IPS DF 19.7 (cell line): ENCODE results near the gene IGF2R.
"Not testable (repeated sequence)": the region's sequence is repeated elsewhere in the genome, so short reads cannot be mapped to it uniquely, and the experiment has no call there.

Experiments
- DNase-seq: peaks from one replicate; pipeline ENCODE4 v3.0.0-alpha.2; 2013; ENCODE audit warnings: low read depth, low spot score

The IGF2R gene

DNA sequence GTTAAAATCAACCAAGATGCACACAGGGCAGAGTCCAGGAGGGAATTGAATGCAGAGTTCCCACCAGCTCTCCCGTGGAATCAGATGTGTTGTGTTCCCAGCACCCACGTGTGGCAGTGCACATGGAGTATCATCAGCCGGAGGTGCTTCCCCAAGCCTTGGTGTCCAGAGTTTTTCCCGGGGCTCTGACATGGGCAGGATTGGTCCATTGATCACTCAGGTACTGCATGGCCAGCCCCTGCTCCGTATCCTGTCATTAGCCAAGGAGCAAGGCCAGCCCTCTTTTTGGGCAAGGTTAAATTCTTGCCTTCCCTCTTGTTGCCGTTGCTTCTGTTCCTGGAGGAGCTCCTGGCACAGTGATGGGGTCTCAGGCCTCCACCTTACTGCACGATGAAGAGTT lies 124.2 kb downstream of the IGF2R start:
- no peak for DNase-seq

DNA sequence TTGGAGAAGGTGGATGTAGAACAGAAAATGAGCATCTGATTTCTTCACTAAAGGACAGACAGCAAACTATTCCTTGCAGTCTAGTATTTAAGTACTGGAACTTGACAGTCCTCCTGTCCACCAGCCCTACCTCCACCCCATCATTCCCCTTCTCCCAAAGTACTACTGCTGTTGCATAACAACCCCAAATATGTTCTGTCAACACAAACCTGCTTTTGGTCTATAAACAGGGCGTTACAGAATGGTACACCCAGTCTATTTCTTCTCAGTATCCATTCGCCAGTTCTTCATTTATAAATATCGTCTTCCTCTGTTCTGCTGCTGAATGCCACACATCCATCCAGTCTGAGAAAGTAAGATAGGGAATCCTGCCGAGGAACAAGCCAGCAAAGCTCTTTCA lies 125.1 kb downstream of the IGF2R start:
- DNase-seq = no peak

DNA sequence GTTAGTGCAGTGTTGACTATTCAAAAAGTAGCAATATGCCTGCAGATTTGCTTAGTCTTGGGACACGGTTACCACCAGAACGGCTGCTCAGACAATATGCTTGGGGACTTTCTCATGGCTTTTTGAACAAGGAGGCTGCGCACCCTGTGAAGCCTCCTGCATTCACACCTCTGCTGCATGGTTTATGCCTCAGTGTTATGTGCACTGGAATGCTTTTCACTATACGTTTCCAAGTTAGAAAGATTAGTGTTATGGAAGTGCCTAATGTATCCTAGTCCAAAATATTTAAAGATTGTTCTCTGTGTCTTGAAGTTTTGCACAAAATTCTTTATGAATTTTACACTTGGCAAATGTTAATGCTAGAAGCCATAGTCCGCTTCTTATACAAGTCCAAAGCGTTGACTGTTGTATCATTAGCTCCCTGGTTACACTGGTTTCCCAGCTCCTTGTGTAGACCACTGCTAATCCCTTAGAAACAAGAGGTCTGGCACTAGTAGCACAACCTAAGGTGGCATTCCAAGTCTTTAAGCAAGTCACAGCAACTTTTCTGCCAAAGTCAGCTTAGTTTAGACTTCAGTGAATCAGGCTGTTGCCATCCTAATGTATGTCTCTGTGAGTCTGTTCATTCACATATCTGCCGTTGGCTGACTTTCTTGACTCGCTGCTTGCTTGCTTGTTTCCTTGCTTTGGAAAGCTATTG lies 126.4 kb downstream of the IGF2R start:
- no peak for DNase-seq

GRCh38 chr6:160101277-160102205 lies 132.7 kb downstream of the IGF2R start:
- DNase-seq = no peak

GRCh38 chr6:160102399-160102798 lies 133.5 kb downstream of the IGF2R start:
- no peak for DNase-seq

DNA sequence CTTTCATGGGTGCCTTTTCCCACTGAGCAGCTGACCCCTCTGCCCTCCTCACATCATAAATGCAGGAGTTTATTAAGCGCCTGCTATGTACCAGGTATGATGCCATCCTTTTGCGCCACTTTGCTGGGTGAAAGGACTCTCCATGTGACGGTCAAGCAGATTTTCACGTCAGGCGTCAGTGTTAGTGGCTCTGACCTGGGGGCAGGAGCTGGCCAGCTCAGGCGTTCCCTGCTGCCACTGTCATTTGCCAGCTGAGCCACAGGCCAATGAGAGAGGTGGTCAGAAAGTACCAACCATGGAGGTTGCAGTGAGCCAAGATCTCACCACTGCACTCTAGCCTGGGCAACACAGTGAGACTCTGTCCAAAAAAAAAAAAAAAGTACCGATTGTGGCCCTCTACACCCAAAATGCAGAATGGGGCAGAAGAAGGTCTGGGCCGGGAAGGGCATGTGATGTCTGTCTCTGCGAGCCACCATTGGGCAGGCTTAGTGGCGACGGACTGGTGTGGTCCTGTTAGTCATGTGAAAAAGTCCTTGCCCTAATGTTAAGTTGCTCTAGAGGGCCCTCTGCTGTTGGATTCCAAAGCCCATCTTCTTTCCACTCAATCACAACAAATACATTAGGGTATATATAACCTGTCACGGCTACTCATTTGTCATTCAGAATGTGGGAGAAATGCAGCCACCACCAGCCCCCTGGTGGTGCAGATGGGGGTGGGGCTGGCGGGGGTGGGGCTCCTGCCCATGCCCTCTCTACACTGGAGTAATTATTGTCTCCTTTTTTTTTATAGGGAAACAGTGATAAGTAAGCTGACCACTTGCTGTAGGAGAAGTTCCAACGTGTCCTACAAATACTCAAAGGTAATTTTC lies 134.3 kb downstream of the IGF2R start:
- DNase-seq = peak; percentile 40

DNA sequence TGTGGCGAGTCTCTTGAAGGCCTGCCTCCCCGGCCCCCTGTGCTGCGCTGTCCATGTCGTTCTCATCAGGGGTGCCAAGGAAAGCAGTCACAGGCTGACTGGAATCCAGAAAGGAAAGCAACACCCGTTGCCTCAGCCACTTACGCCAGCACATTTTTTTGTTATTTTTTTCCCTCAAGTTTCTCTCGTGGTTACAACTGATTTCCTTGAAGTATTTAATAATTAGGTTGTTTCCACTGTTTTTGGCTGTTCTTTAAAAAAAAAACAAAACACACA lies 134.9 kb downstream of the IGF2R start:
- no peak for DNase-seq

DNA sequence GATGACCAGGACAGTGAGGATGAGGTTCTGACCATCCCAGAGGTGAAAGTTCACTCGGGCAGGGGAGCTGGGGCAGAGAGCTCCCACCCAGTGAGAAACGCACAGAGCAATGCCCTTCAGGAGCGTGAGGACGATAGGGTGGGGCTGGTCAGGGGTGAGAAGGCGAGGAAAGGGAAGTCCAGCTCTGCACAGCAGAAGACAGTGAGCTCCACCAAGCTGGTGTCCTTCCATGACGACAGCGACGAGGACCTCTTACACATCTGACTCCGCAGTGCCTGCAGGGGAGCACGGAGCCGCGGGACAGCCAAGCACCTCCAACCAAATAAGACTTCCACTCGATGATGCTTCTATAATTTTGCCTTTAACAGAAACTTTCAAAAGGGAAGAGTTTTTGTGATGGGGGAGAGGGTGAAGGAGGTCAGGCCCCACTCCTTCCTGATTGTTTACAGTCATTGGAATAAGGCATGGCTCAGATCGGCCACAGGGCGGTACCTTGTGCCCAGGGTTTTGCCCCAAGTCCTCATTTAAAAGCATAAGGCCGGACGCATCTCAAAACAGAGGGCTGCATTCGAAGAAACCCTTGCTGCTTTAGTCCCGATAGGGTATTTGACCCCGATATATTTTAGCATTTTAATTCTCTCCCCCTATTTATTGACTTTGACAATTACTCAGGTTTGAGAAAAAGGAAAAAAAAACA lies 136.1 kb downstream of the IGF2R start:
- DNase-seq = no peak

DNA sequence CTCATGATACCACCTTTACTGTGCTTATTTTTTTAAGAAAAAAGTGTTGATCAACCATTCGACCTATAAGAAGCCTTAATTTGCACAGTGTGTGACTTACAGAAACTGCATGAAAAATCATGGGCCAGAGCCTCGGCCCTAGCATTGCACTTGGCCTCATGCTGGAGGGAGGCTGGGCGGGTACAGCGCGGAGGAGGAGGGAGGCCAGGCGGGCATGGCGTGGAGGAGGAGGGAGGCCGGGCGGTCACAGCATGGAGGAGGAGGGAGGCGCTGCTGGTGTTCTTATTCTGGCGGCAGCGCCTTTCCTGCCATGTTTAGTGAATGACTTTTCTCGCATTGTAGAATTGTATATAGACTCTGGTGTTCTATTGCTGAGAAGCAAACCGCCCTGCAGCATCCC lies 137.1 kb downstream of the IGF2R start:
- no peak for DNase-seq

DNA sequence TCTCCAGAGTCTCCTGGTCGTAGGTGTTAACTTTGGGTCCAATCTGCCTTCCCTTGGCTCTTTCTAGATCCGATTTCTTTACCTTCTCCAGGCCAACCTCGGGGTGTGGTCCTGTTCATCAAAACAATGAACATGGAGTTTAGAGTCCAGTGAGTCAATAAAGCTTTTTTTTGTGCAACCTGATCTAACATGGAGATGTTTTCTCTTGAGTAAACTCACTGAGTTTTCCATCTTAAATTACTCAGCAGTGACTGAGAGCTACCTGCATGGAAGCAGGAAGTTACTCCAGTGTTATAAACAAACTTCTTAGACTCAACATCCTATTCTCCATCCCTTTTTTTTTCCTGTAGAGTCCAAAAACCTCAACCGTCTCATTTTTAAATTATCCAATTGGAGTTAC lies 137.8 kb downstream of the IGF2R start:
- no peak for DNase-seq

- no peak for DNase-seq
Measured at GRCh38 chr6:160108077-160108476, 139.2 kb downstream of the IGF2R start.

DNA sequence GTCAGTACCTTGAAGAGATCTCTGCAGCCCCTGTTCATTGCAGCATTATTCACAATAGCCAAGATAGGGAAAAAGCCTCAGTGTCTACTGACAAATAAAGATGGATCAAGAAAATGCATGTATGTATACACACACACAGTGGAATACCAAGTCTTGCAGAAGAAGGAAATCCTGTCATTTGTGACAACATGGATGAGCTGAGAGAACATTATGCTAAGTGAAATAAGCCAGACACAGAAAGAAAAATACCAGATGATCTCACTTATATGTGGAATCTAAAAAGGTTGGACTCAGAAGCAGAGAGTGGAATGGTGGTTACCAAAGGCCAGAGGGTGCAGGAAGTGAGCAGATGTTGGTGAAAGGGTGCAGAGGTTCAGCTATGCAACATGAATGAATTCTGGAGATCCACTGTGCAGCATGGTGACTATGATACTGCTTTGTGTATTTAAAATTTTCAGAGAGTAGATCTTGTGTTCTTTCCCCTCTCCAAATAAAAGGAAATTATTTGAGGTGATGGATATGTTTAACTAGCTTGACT lies 141.8 kb downstream of the IGF2R start:
- no peak for DNase-seq

DNA sequence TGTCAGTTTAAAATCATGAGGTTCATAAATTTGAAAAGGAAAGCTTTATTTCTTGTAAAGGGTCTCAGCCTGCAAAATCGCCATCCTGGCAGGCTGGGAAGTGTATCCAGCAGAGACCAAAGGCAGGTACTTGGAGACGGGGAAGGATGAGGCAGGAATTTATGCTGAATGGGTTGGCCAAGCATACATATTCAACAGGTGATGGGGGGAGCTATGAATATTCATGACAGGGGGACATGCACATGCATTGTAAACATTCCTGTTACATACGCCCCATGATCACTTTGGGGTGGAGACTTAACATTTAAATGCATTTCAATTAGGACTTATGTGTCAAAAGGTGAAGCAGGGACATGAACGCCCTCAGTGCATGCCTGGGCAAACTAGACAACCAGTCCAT lies 142.9 kb downstream of the IGF2R start:
- DNase-seq = peak; percentile 73

DNA sequence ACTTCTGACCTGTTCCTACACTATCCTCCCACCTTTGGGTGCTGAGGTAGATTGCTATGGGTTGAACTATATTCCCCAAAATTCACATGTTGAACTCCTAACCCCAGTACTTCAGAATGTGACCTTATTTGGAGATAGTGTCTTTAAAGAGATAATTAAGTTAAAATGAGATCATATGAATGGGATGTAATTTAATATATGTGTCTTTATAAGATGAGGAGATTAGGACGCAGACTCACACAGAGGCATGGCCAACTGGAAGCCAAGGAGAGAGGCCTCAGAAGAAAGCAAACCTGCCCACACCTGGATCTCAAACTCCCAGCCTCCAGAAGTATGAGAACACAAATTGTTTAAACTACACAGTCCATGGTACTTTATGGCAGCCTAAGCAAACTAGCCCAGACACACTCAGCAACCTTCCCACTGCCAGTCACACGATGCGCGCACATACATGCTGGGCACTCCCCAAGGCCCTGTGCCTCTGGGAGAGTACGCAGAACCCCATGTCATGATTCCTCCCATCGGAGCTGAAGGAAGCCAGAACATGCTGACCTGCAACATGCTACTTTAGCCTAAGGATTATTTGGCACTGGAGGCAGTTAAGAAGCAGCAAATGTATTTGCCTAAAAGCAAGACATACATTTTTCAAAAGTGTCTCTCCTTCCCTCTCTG lies 143.9 kb downstream of the IGF2R start:
- no peak for DNase-seq

GRCh38 chr6:160114536-160114935 lies 145.7 kb downstream of the IGF2R start:
- not testable (repeated sequence) for DNase-seq

DNA sequence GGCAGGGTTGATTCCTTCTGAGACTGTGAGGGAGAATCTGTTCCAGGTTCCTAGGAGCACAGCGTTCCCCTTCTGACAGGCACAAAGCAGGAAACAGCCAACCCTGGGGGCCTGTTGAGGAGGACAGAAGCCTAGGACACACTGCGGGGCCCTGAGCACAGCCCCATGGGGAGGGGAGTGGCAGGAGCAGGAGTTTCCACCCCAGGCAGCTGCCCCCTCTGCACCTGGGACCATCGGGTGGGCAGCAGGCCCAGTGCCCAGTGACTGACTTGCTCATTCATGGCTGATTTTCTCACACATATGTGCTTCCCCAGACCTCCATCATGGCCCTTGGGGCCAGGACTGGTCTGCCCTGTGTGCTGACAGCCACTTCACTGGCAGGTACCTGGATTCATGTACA lies 146.5 kb downstream of the IGF2R start:
- DNase-seq = no peak

- DNase-seq = no peak
Measured at GRCh38 chr6:160116411-160116810, 147.5 kb downstream of the IGF2R start.

DNA sequence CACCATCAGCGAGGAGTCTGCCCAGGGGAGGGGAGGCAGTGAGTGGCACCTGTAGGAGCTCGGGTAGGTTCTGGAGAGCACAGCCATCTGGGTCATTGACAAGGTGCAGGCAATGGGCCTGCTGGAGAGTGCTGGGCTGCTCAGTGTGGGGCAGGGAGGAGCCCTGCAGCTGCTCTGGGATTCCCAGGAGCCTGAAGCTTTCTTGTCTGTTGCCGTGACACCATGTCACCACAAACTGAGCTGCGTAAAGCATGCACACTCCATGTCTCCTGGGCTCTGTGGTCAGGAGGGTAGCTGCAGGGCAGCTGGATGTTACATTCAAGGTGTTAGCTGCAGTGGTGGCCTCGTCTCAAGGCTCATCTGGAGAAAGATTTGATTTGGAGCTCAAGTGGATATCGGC lies 148.3 kb downstream of the IGF2R start:
- DNase-seq = no peak

GRCh38 chr6:160118620-160119229 lies 149.8 kb downstream of the IGF2R start:
- no peak for DNase-seq

GRCh38 chr6:160120087-160120486 lies 151.2 kb downstream of the IGF2R start:
- DNase-seq = no peak
